Upper lobe of right lung (tissue), 1 donor: ENCODE measurements around the gene KRIT1. TPM values are rescaled to one million over a fixed set of nuclear protein-coding genes. Genes with fewer than 3 reads are reported as not detected.
A peak's percentile ranks its signal among the peaks of the same experiment; 100 is the strongest.

Experiments
- ATAC-seq: fragments of 200-7000 bp; cut with Tn5 transposase; one replicate; pipeline ENCODE4 v1.9.1; 2020; ENCODE audit warnings: mild to moderate bottlenecking, moderate library complexity
- DNase-seq: peaks from one replicate; pipeline ENCODE4 v3.0.0-alpha.2; 2020
- H3K27ac ChIP-seq: fragments of 200-600 bp; one replicate; pipeline ENCODE4 v1.8.0; 2022
- H3K27me3 ChIP-seq: fragments of 200-600 bp; one replicate; pipeline ENCODE4 v1.8.0; 2022; ENCODE audit warnings: mild to moderate bottlenecking
- H3K36me3 ChIP-seq: fragments of 200-600 bp; one replicate; pipeline ENCODE4 v1.8.0; 2022
- H3K4me1 ChIP-seq: fragments of 200-600 bp; one replicate; pipeline ENCODE4 v1.8.0; 2022
- H3K4me3 ChIP-seq: fragments of 200-600 bp; one replicate; pipeline ENCODE4 v1.8.0; 2022; ENCODE audit warnings: mild to moderate bottlenecking
- H3K9me3 ChIP-seq: fragments of 200-600 bp; one replicate; pipeline ENCODE4 v1.8.0; 2022
- intact Hi-C: fragments of 100-400 bp; cut with DNase I; formaldehyde crosslinking; loops from one replicate; pipeline ENCODE4 v1.11.0; 2022
- total RNA-seq: library from RNA; stranded (reverse); fragmentation: NEBNext Ultra II Directional; extraction: Animal tissue kit (Norgen Biotek cat#: 25700); gene quantifications from one replicate; pipeline ENCODE4 v1.2.1, GENCODE V29; 2021
- TF ChIP-seq, protein P1 (sequence below): fragments of 200-600 bp; IDR thresholded peaks from one replicate; pipeline ENCODE4 v1.8.0; 2022; ENCODE audit warnings: antibody characterized with exemption
- donor health status: DM: no; HTN: yes; CAD: no; lungs with severe emphysema.

KRIT1 gene
- total RNA-seq, 1 donor from 2014 or later, result 37.7 TPM

DNA sequence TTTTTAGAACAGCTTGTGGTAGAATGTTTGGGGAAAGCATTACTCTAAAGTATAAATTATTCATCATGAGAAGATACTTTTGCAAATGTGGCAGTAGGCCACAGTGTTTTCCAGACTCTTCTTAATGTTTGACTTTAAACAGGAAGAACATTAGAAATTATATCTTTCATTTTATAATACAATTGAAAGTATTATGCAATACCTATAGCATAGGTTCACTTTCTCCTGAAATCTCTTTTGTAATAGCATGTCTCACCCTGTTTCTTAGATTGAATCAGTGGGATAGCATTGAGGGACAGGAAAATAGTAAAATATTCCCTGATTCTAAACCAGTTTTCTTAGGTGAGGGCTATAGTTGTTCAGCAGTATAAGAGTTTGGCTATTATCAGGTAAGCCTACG lies 23.2 kb upstream of the KRIT1 start:
- ATAC-seq (no peak), DNase-seq (no peak)
- no peaks in the 10 kb centered on the region for H3K27me3 ChIP-seq
- H3K36me3 ChIP-seq, result no peaks in the 10 kb centered on the region
- TF ChIP-seq, protein P1, sequence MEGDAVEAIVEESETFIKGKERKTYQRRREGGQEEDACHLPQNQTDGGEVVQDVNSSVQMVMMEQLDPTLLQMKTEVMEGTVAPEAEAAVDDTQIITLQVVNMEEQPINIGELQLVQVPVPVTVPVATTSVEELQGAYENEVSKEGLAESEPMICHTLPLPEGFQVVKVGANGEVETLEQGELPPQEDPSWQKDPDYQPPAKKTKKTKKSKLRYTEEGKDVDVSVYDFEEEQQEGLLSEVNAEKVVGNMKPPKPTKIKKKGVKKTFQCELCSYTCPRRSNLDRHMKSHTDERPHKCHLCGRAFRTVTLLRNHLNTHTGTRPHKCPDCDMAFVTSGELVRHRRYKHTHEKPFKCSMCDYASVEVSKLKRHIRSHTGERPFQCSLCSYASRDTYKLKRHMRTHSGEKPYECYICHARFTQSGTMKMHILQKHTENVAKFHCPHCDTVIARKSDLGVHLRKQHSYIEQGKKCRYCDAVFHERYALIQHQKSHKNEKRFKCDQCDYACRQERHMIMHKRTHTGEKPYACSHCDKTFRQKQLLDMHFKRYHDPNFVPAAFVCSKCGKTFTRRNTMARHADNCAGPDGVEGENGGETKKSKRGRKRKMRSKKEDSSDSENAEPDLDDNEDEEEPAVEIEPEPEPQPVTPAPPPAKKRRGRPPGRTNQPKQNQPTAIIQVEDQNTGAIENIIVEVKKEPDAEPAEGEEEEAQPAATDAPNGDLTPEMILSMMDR, result no peak
- H3K27ac ChIP-seq, result no peak overlapping the region
- H3K4me3 ChIP-seq, result no peak overlapping the region
- intact Hi-C loops, result no loop called here
- no peaks in the 10 kb centered on the region for H3K9me3 ChIP-seq
- H3K4me1 ChIP-seq, result no peaks in the 10 kb centered on the region

DNA sequence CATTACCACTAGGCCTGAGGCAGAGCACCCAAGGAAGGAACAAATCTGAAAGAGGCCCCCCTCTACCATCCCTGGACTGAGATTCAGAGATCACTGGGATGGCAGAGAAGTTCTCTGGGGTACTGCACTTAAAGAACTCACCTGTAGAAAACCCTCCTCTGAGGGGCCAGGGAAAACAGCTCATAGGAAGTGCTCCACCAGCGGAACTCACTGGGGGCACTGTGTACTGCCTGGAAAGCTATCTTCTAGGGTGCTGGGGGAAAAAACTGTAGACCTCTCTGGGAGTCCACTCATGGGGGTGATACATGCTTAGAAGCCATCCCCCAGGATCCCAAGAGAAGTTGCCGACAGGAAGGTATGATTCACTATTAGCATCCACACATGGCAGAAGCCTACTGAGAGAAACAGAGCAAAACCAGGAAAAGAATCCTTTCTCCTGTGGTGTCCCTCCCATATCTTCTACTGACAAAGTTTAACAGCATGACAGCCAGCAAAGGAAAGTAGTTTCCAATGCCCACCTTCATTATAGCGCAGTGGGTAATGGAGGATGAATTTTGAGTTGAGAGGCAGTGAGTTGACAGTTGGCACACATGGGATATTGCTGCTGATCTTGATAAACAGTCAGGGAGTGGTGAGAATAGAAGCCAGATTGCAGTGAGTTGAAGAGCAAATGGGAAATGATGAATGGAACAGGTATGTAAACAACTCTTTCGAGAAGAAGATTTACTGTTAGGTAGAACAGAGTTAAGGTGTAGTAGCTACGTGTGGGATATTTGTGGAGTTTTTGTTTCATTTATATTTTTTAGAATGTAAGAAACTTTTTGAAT lies 20.9 kb upstream of the KRIT1 start:
- H3K36me3 ChIP-seq, result no peaks in the 10 kb centered on the region
- no peaks in the 10 kb centered on the region for H3K9me3 ChIP-seq
- H3K27me3 ChIP-seq, result no peaks in the 10 kb centered on the region
- TF ChIP-seq, protein P1, result no peak
- DNase-seq (no peak), ATAC-seq (no peak)
- intact Hi-C loops, result no loop called here
- H3K27ac ChIP-seq, result no peak overlapping the region
- H3K4me1 ChIP-seq, result no peaks in the 10 kb centered on the region
- no peak overlapping the region for H3K4me3 ChIP-seq

DNA sequence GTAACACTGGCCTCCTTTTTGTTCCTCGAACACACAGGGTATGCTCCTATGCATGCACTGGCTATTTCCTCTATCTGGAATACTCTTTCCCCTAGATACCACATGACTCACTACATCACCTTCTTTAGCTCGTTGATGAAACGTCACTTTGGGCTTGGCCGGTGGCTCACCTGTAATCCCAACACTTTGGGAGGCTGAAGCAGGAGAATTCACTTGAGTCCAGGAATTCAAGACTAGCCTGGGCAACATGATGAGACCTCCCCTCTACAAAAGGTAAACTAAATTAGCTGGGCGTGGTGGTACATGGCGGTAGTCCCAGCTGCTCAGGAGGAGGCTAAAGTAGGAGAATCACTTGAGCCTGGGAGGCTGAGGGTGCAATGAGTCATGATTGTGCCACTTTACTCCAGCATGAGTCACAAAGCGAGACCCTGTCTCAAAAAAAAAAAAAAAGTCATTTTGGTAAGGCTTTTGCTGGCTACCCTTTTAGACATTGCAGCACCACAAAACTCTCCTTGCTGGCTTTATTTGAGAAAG lies 14.6 kb upstream of the KRIT1 start:
- H3K27me3 ChIP-seq, result no peaks in the 10 kb centered on the region
- no peak overlapping the region for H3K4me3 ChIP-seq
- ATAC-seq, result peak; percentile 29
- no peaks in the 10 kb centered on the region for H3K9me3 ChIP-seq
- H3K36me3 ChIP-seq, result no peaks in the 10 kb centered on the region
- TF ChIP-seq, protein P1, result no peak
- H3K4me1 ChIP-seq, result no peaks in the 10 kb centered on the region
- no peak for DNase-seq
- H3K27ac ChIP-seq, result no peak overlapping the region
- intact Hi-C loops, result no loop called here

DNA sequence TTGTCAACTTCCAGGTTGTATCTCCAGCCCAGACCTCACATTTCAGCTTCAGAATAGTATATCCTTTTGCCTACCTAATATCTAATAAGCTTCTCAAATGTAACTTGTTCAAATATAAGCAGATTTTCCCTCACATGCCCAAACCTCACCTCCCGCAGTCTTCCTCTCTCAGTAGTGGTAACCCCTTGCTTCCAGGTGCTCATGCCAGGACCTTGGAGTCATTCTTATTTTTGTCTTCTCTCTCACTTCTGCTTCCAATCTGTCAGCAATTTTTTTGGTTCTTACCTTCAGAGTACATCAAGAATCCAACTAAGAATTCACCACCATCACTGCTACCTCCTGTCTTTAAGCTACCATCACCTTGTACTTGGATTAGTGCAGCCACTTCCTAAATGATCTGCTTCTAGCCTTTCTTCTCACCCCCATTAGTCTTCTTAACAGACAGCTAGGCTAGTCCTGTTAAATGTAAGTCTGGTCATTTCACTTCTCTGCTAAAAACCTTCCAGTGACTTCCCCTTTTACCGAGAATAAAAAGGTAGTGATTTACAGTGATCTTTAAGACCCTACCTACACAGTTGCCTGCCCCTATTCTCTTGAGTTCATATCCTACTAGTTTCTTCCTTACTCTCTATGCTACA lies 14.0 kb upstream of the KRIT1 start:
- intact Hi-C loops, result no loop called here
- H3K36me3 ChIP-seq, result no peaks in the 10 kb centered on the region
- H3K9me3 ChIP-seq, result no peaks in the 10 kb centered on the region
- no peak overlapping the region for H3K4me3 ChIP-seq
- no peaks in the 10 kb centered on the region for H3K4me1 ChIP-seq
- DNase-seq (no peak), ATAC-seq (no peak)
- TF ChIP-seq, protein P1, result no peak
- no peak overlapping the region for H3K27ac ChIP-seq
- no peaks in the 10 kb centered on the region for H3K27me3 ChIP-seq

DNA sequence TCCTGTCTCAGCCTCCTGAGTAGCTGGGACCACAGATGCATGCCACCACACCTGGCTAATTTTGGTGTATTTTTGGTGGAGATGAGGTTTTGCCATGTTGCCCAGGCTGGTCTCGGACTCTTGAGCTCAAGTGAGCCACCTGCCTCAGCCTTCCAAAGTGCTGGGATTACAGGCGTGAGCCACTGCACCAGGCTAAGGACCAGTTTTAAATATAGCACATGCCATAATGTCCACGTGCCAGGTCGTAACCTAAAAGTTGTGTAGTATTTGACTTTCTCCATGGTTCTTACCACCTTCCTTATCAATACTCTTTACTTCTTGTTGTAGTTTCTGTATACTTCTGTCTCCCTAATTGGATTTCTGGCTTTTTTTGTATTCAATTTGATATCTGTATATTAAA lies 13.3 kb upstream of the KRIT1 start:
- Histone ChIP-seq H3K4me3 (no peak overlapping the region), H3K9me3 (no peaks in the 10 kb centered on the region), H3K4me1 (no peaks in the 10 kb centered on the region), H3K36me3 (no peaks in the 10 kb centered on the region), H3K27me3 (no peaks in the 10 kb centered on the region), H3K27ac (no peak overlapping the region)
- intact Hi-C loops, result no loop called here
- DNase-seq (no peak), ATAC-seq (no peak)
- TF ChIP-seq, protein P1, result no peak
